Kidney epithelial cell (primary cell): ENCODE results near the gene UTF1. TPM values are rescaled to one million over a fixed set of nuclear protein-coding genes. Genes with fewer than 3 reads are reported as not detected.

Source experiments
- DNase-seq: peaks from one replicate; pipeline ENCODE4 v3.0.0-alpha.2; 2010; ENCODE audit warnings: low read depth
- H3K27me3 ChIP-seq: 2 replicates; pipeline ENCODE4 v1.6.0; 2011; ENCODE audit warnings: low read length; ENCODE audit not compliant: control insufficient read depth, insufficient read depth
- H3K36me3 ChIP-seq: 2 replicates; pipeline ENCODE4 v1.5.1; 2011; ENCODE audit warnings: low read length; ENCODE audit not compliant: control insufficient read depth, insufficient read depth
- H3K4me3 ChIP-seq: 2 replicates; pipeline ENCODE4 v1.5.1; 2011; ENCODE audit warnings: low read depth, mild to moderate bottlenecking, control low read depth, low read length
- total RNA-seq: library from RNA; depleted of rRNA; stranded (reverse); fragments of >200 nt; gene quantifications from 2 replicates; pipeline ENCODE4 v1.2.3, GENCODE V29; 2015
- TF ChIP-seq, protein P1 (sequence below): IDR thresholded peaks from 2 replicates; pipeline ENCODE4 v1.5.1; 2011; ENCODE audit warnings: mild to moderate bottlenecking, moderate library complexity, low read length, control low read depth, inconsistent platforms; ENCODE audit not compliant: insufficient read depth, poor library complexity, severe bottlenecking

The UTF1 gene
- total RNA-seq, 1 donor from 2014 or later, result not detected

DNA sequence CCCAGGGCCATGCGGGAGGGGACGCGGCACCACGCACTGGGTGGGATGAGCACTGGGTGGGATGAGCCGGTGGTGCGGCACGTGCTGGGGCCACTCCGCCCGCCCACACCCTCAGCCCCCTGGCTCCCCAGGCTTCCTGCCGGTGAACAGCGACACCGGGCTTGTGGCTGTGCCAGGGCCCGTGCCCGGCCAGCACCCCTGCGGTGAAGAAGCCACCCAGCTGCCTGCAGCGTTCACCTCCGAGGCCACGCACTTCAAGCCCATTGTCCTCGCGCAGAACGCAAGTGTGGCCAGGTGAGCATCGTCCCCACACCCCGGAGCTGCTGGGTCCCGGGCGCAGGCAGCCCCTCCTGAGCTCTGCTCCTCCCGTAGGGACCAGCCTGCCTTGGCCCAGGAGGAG is 31.8 kb upstream of the UTF1 start:
- TF ChIP-seq, protein P1, sequence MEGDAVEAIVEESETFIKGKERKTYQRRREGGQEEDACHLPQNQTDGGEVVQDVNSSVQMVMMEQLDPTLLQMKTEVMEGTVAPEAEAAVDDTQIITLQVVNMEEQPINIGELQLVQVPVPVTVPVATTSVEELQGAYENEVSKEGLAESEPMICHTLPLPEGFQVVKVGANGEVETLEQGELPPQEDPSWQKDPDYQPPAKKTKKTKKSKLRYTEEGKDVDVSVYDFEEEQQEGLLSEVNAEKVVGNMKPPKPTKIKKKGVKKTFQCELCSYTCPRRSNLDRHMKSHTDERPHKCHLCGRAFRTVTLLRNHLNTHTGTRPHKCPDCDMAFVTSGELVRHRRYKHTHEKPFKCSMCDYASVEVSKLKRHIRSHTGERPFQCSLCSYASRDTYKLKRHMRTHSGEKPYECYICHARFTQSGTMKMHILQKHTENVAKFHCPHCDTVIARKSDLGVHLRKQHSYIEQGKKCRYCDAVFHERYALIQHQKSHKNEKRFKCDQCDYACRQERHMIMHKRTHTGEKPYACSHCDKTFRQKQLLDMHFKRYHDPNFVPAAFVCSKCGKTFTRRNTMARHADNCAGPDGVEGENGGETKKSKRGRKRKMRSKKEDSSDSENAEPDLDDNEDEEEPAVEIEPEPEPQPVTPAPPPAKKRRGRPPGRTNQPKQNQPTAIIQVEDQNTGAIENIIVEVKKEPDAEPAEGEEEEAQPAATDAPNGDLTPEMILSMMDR, result no peak
- no peak overlapping the region for H3K4me3 ChIP-seq
- no peaks in the 10 kb centered on the region for H3K36me3 ChIP-seq
- DNase-seq, result no peak
- H3K27me3 ChIP-seq, result no peaks in the 10 kb centered on the region

DNA sequence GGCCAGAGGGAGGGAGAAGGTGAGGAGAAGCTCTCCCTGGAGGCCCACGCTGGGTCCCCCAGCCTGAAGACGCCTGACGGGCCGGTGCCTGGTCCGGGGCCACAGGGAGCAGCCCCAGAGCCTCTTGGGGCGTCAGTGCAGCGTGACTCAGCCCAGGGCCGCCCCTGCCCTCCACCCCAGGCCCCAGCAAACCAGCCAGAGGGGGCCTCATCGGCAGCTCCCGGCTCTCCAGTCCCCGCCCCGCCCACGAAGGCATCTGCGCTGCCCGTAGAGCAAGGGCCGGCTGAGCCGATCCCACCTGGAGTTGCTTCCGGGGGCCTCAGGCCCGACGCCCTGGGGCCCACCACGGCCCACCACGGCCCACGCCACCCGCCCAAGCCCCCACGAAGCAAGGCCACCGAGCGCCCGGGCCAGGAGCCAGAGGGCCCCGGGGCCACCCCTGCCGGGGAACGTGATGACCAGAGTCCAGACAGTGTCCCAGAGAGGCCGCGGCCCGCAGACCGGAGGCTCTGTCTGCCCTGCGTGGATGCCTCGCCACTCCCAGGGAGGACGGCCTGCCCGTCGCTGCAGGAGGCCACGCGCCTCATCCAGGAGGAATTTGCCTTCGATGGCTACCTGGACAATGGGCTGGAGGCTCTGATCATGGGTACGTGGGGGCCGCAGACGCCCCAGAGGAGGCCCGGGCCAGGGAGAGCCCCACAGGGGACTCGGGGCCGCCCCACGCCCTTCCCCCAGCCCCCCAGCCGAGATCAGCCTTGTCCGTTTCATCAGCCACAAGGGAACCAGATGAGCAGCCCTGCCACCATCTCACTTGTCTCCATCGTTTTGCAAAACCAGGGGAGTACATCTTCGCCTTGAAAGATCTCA is 31.2 kb upstream of the UTF1 start:
- Histone ChIP-seq H3K36me3 (no peaks in the 10 kb centered on the region), H3K4me3 (no peak overlapping the region), H3K27me3 (peaks cover 2% of the 10 kb centered on the region)
- no peak for DNase-seq
- TF ChIP-seq, protein P1, result no peak

DNA sequence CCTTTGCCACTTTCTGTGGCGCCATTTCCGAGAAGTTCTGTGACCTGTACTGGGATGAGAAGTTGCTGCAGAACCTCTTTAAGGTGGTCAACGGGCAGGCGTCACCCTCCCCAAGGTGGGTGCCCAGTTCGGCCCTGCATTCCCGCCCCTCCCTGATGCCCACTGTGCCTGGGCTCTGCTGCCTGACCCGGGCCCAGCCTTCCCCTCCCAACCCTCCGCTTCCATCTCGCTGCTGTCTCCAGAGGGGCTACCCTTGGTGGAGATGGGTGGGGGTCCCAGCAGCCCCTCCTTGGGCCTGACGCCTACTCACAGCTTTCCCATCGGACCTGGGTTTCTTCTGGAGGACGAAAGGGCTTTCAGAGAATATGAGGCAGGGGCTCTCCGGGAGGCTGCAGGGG is 30.5 kb upstream of the UTF1 start:
- Histone ChIP-seq H3K4me3 (no peak overlapping the region), H3K27me3 (peaks cover 4% of the 10 kb centered on the region), H3K36me3 (no peaks in the 10 kb centered on the region)
- DNase-seq, result no peak
- TF ChIP-seq, protein P1, result no peak

DNA sequence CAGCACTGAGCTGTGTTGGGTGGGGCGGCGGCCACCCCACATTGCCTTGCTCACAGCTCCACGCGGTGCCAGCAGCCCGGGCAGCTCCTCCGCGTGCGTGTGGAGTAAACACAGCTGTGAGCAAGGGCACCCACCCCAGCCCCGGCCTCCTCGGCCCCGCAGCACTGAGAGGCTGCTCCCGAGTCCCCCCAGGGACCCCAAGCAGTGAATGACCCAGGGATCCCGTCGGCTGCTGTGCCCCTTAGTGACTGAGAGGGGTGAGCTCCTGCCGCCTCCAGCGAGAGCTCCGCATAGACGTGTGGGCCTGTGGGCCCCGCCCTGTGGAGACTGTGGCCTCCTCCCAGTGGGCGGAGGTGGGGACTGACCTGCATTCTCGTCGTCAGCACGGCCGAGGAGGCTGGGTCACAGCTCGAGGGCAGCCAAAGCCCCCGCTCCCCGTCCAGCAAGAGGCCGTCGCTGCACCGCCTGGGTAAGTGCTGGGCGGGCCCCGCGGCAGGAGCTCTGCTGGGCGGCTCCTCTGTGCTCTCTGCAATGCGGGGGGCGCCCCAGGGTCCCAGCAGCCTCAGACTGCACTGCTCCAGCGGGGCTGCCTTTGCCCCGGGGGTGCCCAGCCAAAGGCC is 29.9 kb upstream of the UTF1 start:
- H3K27me3 ChIP-seq, result peaks cover 6% of the 10 kb centered on the region
- no peaks in the 10 kb centered on the region for H3K36me3 ChIP-seq
- TF ChIP-seq, protein P1, result no peak
- no peak overlapping the region for H3K4me3 ChIP-seq
- no peak for DNase-seq

DNA sequence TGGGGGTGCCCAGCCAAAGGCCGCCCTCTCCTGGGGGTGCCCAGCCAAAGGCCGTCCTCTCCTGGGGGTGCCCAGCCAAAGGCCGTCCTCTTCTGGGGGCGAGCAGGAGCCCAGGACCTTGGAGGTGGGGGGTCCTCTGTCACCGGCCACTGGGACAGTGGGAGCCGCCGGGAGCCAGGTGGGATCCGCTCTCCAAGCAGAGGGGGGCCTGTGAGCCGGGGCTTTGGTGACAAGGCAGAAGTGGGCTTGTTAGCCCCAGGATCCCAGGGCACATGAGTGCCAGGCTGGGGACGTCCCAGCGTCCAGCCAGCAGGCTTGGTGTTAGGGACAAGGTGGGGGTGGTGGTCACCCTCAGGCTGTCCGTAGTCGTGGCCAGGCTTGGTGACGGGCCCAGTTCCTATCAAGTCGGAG is 29.4 kb upstream of the UTF1 start:
- Histone ChIP-seq H3K4me3 (no peak overlapping the region), H3K36me3 (no peaks in the 10 kb centered on the region), H3K27me3 (peaks cover 7% of the 10 kb centered on the region)
- TF ChIP-seq, protein P1, result no peak
- DNase-seq, result no peak
